Fibroblast of lung (primary cell): ENCODE results near the gene DSTYK.

Experiments used
- EZH2 ChIP-seq: IDR thresholded peaks from 2 replicates; pipeline ENCODE4 v1.5.1; 2012; ENCODE audit warnings: low read length, control low read depth, mild to moderate bottlenecking; ENCODE audit errors: missing control alignments
- TF ChIP-seq, protein P1 (sequence below), 2 donors: IDR thresholded peaks in 1 of 2; conservative IDR thresholded peaks in 1 of 2; 1 replicate in 1 of 2; 2 replicates in 1 of 2; pipeline ENCODE4 v1.5.1; 2011 to 2012; ENCODE audit warnings: low read length in 2 of 2, control low read depth in 1 of 2, inconsistent platforms in 1 of 2, low read depth in 1 of 2, mild to moderate bottlenecking in 1 of 2

DNA sequence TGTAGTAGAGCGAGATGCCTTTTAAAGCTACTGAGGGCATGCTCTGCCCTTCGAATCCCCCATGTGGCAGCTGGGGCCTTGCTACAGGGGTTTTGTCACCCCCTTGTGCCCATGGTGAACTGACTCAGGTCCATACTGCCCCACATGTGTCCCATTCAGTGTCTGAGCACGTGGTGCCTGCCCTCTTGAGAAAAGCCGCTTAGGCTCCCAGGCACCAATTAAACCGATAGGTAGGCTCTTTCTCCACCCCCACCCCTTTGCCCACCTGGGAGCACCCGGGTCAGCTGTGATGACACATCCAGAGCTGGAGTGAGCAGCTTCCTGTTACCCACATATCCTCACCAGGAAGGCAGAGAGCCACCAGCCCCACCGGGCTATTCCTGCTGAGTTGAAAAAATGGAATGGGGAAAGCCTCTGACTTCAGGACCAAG is 46.8 kb upstream of the DSTYK start:
- TF ChIP-seq, protein P1, sequence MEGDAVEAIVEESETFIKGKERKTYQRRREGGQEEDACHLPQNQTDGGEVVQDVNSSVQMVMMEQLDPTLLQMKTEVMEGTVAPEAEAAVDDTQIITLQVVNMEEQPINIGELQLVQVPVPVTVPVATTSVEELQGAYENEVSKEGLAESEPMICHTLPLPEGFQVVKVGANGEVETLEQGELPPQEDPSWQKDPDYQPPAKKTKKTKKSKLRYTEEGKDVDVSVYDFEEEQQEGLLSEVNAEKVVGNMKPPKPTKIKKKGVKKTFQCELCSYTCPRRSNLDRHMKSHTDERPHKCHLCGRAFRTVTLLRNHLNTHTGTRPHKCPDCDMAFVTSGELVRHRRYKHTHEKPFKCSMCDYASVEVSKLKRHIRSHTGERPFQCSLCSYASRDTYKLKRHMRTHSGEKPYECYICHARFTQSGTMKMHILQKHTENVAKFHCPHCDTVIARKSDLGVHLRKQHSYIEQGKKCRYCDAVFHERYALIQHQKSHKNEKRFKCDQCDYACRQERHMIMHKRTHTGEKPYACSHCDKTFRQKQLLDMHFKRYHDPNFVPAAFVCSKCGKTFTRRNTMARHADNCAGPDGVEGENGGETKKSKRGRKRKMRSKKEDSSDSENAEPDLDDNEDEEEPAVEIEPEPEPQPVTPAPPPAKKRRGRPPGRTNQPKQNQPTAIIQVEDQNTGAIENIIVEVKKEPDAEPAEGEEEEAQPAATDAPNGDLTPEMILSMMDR (conservative IDR thresholded peaks at IDR 0.05 in 1 of 2, IDR thresholded peaks at IDR 0.05 in 1 of 2; ENCODE audit: low read depth in 1 of 2, low read length in 2 of 2), result no peak
- no peak for TF ChIP-seq EZH2
